HEK293 (cell line): ENCODE results near the gene HEMK1.

Experiments
- ELK4 ChIP-seq: IDR thresholded peaks from 2 replicates; pipeline ENCODE4 v1.6.1; 2011; ENCODE audit warnings: mild to moderate bottlenecking, low read depth, low read length, borderline replicate concordance
- KLF16 ChIP-seq: fragments of 450-650 bp; formaldehyde crosslinking; IDR thresholded peaks from 2 replicates; pipeline ENCODE4 v1.5.1; 2017; ENCODE audit warnings: missing biosample characterization, missing genetic modification characterization
- KLF7 ChIP-seq: fragments of 450-650 bp; formaldehyde crosslinking; IDR thresholded peaks from 2 replicates; pipeline ENCODE4 v1.5.1; 2016; ENCODE audit warnings: missing biosample characterization, missing genetic modification characterization, borderline replicate concordance
- ZBTB7A ChIP-seq: fragments of 450-650 bp; formaldehyde crosslinking; IDR thresholded peaks from 2 replicates; pipeline ENCODE4 v1.5.1; 2016; ENCODE audit warnings: low read depth, missing biosample characterization, missing genetic modification characterization
- ZFP41 ChIP-seq: fragments of 450-650 bp; formaldehyde crosslinking; IDR thresholded peaks from 2 replicates; pipeline ENCODE4 v1.5.1; 2016; ENCODE audit warnings: missing biosample characterization, missing genetic modification characterization, borderline replicate concordance
- ZNF10 ChIP-seq: fragments of 450-650 bp; formaldehyde crosslinking; IDR thresholded peaks from 2 replicates; pipeline ENCODE4 v1.5.1; 2017; ENCODE audit warnings: missing biosample characterization, missing genetic modification characterization
- ZNF157 ChIP-seq: fragments of 450-650 bp; formaldehyde crosslinking; IDR thresholded peaks from 2 replicates; pipeline ENCODE4 v1.5.1; 2016; ENCODE audit warnings: missing biosample characterization, missing genetic modification characterization
- ZNF211 ChIP-seq: fragments of 450-650 bp; formaldehyde crosslinking; IDR thresholded peaks from 2 replicates; pipeline ENCODE4 v1.5.1; 2016; ENCODE audit warnings: low read depth, missing biosample characterization, missing genetic modification characterization
- ZNF214 ChIP-seq: fragments of 450-650 bp; formaldehyde crosslinking; IDR thresholded peaks from 2 replicates; pipeline ENCODE4 v1.5.1; 2017; ENCODE audit warnings: missing biosample characterization, mild to moderate bottlenecking, missing genetic modification characterization, borderline replicate concordance
- ZNF221 ChIP-seq: fragments of 450-650 bp; formaldehyde crosslinking; IDR thresholded peaks from 2 replicates; pipeline ENCODE4 v1.5.1; 2017; ENCODE audit warnings: missing biosample characterization, missing genetic modification characterization, borderline replicate concordance
- ZNF248 ChIP-seq: fragments of 450-650 bp; formaldehyde crosslinking; IDR thresholded peaks from 2 replicates; pipeline ENCODE4 v1.5.1; 2017; ENCODE audit warnings: missing biosample characterization, missing genetic modification characterization
- ZNF416 ChIP-seq: fragments of 450-650 bp; formaldehyde crosslinking; IDR thresholded peaks from 2 replicates; pipeline ENCODE4 v1.5.1; 2016; ENCODE audit warnings: missing biosample characterization, missing genetic modification characterization
- ZNF433 ChIP-seq: fragments of 450-650 bp; formaldehyde crosslinking; IDR thresholded peaks from 2 replicates; pipeline ENCODE4 v1.5.1; 2016; ENCODE audit warnings: missing biosample characterization, missing genetic modification characterization, low read depth
- ZNF48 ChIP-seq: fragments of 450-650 bp; formaldehyde crosslinking; IDR thresholded peaks from 2 replicates; pipeline ENCODE4 v1.5.1; 2016; ENCODE audit warnings: missing biosample characterization, missing genetic modification characterization
- ZNF501 ChIP-seq: fragments of 450-650 bp; formaldehyde crosslinking; IDR thresholded peaks from 2 replicates; pipeline ENCODE4 v1.5.1; 2016; ENCODE audit warnings: missing biosample characterization, missing genetic modification characterization
- ZNF518A ChIP-seq: fragments of 450-650 bp; formaldehyde crosslinking; conservative IDR thresholded peaks from 2 replicates; pipeline ENCODE4 v1.5.1; 2016; ENCODE audit warnings: low read depth, missing biosample characterization, missing genetic modification characterization
- ZNF610 ChIP-seq: fragments of 450-650 bp; formaldehyde crosslinking; IDR thresholded peaks from 2 replicates; pipeline ENCODE4 v1.5.1; 2016; ENCODE audit warnings: missing biosample characterization, missing genetic modification characterization, borderline replicate concordance
- ZNF626 ChIP-seq: fragments of 450-650 bp; sonication (Bioruptor Pico); formaldehyde crosslinking; IDR thresholded peaks from 2 replicates; pipeline ENCODE4 v1.5.1; 2018; ENCODE audit warnings: missing biosample characterization, missing genetic modification characterization, inconsistent platforms
- ZNF629 ChIP-seq: fragments of 450-650 bp; formaldehyde crosslinking; IDR thresholded peaks from 2 replicates; pipeline ENCODE4 v1.5.1; 2017; ENCODE audit warnings: missing biosample characterization, missing genetic modification characterization
- ZNF658 ChIP-seq: fragments of 450-650 bp; formaldehyde crosslinking; IDR thresholded peaks from 2 replicates; pipeline ENCODE4; 2016; ENCODE audit warnings: missing biosample characterization, missing genetic modification characterization
- ZNF660 ChIP-seq: fragments of 450-650 bp; IDR thresholded peaks from 2 replicates; pipeline ENCODE4 v1.5.1; 2018; ENCODE audit warnings: missing biosample characterization, mild to moderate bottlenecking, missing genetic modification characterization
- ZNF677 ChIP-seq: fragments of 450-650 bp; IDR thresholded peaks from 2 replicates; pipeline ENCODE4 v1.5.0; 2018; ENCODE audit warnings: missing biosample characterization, mild to moderate bottlenecking, missing genetic modification characterization, moderate library complexity
- ZNF701 ChIP-seq: fragments of 450-650 bp; formaldehyde crosslinking; IDR thresholded peaks from 2 replicates; pipeline ENCODE4 v1.5.1; 2016; ENCODE audit warnings: missing biosample characterization, missing genetic modification characterization
- ZNF707 ChIP-seq: fragments of 450-650 bp; formaldehyde crosslinking; IDR thresholded peaks from 2 replicates; pipeline ENCODE4 v1.5.1; 2016; ENCODE audit warnings: missing biosample characterization, missing genetic modification characterization
- ZNF791 ChIP-seq: fragments of 450-650 bp; formaldehyde crosslinking; IDR thresholded peaks from 2 replicates; pipeline ENCODE4 v1.5.1; 2016; ENCODE audit warnings: missing biosample characterization, missing genetic modification characterization
- ZNF830 ChIP-seq: fragments of 450-650 bp; IDR thresholded peaks from 2 replicates; pipeline ENCODE4 v1.5.0; 2018; ENCODE audit warnings: missing biosample characterization, missing genetic modification characterization, low read depth, mild to moderate bottlenecking, moderate library complexity
- ZNF837 ChIP-seq: fragments of 450-650 bp; formaldehyde crosslinking; IDR thresholded peaks from 2 replicates; pipeline ENCODE4 v1.5.1; 2016; ENCODE audit warnings: missing biosample characterization, missing genetic modification characterization
- ZXDB ChIP-seq: fragments of 450-650 bp; formaldehyde crosslinking; IDR thresholded peaks from 2 replicates; pipeline ENCODE4 v1.5.1; 2016; ENCODE audit warnings: missing biosample characterization, missing genetic modification characterization
- TF ChIP-seq, protein P1 (sequence below): fragments of 450-650 bp; formaldehyde crosslinking; IDR thresholded peaks from 2 replicates; pipeline ENCODE4 v1.5.1; 2016; ENCODE audit warnings: missing biosample characterization, missing genetic modification characterization, borderline replicate concordance

Gene HEMK1

DNA sequence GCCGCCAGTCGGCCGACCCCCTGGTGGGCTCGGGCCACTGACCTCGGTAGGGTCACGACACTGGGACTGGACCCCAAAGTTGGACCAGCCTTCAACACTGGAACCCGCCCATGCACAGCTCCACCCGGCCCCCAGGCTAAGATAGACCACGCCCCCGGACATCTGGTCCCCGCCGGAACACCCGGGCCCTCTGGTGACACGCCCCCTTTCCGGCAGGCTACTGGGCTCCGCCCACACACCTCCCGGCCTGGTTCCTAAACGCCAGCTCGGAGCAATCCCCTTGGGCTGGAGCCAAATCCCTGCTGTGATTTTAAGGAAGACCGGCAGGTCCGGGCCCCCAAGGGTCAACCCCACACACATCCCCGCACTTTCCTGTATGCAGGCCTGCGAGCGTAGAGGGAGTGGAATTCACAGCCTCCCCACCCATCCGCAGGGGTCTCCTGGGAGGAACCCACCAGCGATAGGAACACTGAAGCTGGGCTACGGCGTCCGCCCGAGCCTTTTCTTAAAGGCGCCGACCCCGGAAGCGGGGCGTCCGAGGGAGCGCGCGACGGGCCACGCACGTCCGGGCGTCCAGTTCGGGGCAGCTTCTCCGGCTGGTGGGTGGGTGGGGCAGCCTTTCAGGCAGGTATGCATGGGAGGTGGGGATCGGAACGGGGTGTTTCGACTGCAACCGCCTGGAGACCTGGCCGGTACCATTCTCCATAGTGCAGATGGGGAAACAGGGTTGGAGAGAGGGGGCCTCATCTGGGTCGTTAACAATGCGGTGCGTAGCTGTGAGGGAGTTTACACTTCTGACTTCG is at the start of gene HEMK1 (continued):
- TF ChIP-seq ZBTB7A (peak; percentile 90), ZNF211 (tag by site-specific recombination) (no peak), ZNF701 (tag by site-specific recombination) (no peak), ZXDB (tag by site-specific recombination) (peak; percentile 97), ELK4 (0 out of 2 replicates have a peak, but pooled peaks have one; percentile 46), ZNF501 (tag by site-specific recombination) (peak; percentile 96), ZNF660 (peak; percentile 90), ZFP41 (no peak), ZNF157 (no peak), ZNF214 (no peak), ZNF629 (tag by site-specific recombination) (peak; percentile 87), ZNF416 (tag by site-specific recombination) (no peak), ZNF518A (tag by site-specific recombination) (peak; percentile 94), ZNF221 (no peak), ZNF658 (tag by site-specific recombination) (no peak), ZNF830 (tag by site-specific recombination) (no peak), ZNF248 (tag by site-specific recombination) (no peak), ZNF610 (tag by site-specific recombination) (peak; percentile 54; the same call in 1 of the 2 replicates), ZNF707 (no peak), ZNF10 (0 out of 2 replicates have a peak, but pooled peaks have one; percentile 17), ZNF433 (no peak), ZNF626 (tag by site-specific recombination) (no peak; the same call in 1 of the 2 replicates), KLF16 (tag by site-specific recombination) (peak; percentile 98), ZNF48 (tag by site-specific recombination) (no peak), KLF7 (tag by site-specific recombination) (no peak), ZNF677 (tag by site-specific recombination) (no peak), ZNF837 (no peak), ZNF791 (tag by site-specific recombination) (no peak)
- TF ChIP-seq, protein P1, sequence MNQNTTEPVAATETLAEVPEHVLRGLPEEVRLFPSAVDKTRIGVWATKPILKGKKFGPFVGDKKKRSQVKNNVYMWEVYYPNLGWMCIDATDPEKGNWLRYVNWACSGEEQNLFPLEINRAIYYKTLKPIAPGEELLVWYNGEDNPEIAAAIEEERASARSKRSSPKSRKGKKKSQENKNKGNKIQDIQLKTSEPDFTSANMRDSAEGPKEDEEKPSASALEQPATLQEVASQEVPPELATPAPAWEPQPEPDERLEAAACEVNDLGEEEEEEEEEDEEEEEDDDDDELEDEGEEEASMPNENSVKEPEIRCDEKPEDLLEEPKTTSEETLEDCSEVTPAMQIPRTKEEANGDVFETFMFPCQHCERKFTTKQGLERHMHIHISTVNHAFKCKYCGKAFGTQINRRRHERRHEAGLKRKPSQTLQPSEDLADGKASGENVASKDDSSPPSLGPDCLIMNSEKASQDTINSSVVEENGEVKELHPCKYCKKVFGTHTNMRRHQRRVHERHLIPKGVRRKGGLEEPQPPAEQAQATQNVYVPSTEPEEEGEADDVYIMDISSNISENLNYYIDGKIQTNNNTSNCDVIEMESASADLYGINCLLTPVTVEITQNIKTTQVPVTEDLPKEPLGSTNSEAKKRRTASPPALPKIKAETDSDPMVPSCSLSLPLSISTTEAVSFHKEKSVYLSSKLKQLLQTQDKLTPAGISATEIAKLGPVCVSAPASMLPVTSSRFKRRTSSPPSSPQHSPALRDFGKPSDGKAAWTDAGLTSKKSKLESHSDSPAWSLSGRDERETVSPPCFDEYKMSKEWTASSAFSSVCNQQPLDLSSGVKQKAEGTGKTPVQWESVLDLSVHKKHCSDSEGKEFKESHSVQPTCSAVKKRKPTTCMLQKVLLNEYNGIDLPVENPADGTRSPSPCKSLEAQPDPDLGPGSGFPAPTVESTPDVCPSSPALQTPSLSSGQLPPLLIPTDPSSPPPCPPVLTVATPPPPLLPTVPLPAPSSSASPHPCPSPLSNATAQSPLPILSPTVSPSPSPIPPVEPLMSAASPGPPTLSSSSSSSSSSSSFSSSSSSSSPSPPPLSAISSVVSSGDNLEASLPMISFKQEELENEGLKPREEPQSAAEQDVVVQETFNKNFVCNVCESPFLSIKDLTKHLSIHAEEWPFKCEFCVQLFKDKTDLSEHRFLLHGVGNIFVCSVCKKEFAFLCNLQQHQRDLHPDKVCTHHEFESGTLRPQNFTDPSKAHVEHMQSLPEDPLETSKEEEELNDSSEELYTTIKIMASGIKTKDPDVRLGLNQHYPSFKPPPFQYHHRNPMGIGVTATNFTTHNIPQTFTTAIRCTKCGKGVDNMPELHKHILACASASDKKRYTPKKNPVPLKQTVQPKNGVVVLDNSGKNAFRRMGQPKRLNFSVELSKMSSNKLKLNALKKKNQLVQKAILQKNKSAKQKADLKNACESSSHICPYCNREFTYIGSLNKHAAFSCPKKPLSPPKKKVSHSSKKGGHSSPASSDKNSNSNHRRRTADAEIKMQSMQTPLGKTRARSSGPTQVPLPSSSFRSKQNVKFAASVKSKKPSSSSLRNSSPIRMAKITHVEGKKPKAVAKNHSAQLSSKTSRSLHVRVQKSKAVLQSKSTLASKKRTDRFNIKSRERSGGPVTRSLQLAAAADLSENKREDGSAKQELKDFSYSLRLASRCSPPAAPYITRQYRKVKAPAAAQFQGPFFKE, result no peak
